PC-9 (cell line): ENCODE results near the gene NINJ2.

ENCODE experiments used
- CTCF ChIP-seq: fragments of 200-600 bp; sonication (generic); conservative IDR thresholded peaks from 2 replicates; pipeline ENCODE4 v1.6.1; 2017; ENCODE audit warnings: mixed run types, antibody characterized with exemption, mild to moderate bottlenecking, moderate library complexity
- EZH2 ChIP-seq: fragments of 200-600 bp; sonication (generic); IDR thresholded peaks from 2 replicates; pipeline ENCODE4 v1.8.0; 2017; ENCODE audit warnings: antibody characterized with exemption, low read depth

DNA sequence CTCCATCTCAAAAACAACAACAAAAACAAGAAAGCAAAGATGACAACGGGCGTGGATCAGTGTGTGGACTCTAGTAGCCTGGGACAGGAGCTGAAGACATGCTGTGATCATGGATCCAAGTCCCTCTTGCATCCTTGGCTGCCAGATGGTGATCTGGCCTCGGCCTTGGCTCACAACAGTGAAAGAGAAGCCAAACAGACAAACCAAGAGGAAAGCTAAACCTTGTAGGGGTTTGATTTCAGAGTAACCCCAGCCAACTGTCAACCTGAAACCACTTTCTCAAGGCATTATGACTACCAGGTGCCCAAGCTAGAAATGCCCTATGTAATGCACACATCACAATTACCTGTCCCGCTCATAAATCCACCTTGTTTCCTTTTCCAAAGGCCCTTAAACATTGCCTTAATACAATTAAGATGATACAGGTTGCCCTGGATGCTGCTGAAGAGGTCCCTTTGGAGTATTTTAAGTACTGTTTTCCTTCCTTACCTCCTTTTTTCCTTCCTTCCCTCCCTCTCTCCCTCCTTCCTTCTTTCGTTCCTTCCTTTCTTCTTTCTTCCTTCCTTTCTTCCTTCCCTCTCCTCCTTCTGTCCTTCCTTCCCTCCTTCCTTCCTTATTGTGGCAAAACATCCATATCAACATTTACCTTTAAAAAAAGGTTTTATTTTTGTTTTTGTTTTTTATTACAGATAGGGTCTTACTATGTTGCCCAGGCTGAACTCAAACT is 41.4 kb upstream of the NINJ2 start:
- no peak for TF ChIP-seq CTCF
- no peak for TF ChIP-seq EZH2
